Measurements from ENCODE around the gene WFDC10B. TPM values are rescaled to one million over a fixed set of nuclear protein-coding genes. Genes with fewer than 3 reads are reported as not detected.

The WFDC10B gene
- total RNA-seq, 1 experiment from 2014 or later: not detected

- H3K4me1 ChIP-seq (ENCODE audit: control insufficient read depth, insufficient read depth, low read length): no peaks in the 10 kb centered on the region
- ATAC-seq (no peak), DNase-seq (ENCODE audit: low read depth, low spot score) (no peak)
- H3K36me3 ChIP-seq (ENCODE audit: control insufficient read depth, insufficient read depth, low read length): no peaks in the 10 kb centered on the region
- intact Hi-C loops (cut with micrococcal nuclease; ENCODE audit: unreplicated experiment) (no loop called here), in situ Hi-C loops (cut with HindIII; ENCODE audit: low pct_unique_long_range_greater_than_20kb, low sequenced_read_pairs) (no loop called here)
- H3K27ac ChIP-seq (ENCODE audit: low read length): no peak overlapping the region
- ChIA-PET CTCF (interaction anchor here (0.6 kb wide), 1 partner anchor 476 kb away, joined by 6 read pairs; no protein-coding TSS in a partner anchor), POLR2A (no interaction called here)
- no TSS peak for BruUV-seq (replicated peaks)
- peaks cover 5% of the 10 kb centered on the region; the same call in 1 of the 2 replicates for H3K9me3 ChIP-seq (ENCODE audit: control insufficient read depth, insufficient read depth, low read depth, low read length)
- H3K4me3 ChIP-seq (ENCODE audit: low read depth in 2 of 2, low read length in 2 of 2): no peak overlapping the region
- no peaks in the 10 kb centered on the region for H3K27me3 ChIP-seq (ENCODE audit: control insufficient read depth, insufficient read depth, low read length)
- TF ChIP-seq, protein P1, sequence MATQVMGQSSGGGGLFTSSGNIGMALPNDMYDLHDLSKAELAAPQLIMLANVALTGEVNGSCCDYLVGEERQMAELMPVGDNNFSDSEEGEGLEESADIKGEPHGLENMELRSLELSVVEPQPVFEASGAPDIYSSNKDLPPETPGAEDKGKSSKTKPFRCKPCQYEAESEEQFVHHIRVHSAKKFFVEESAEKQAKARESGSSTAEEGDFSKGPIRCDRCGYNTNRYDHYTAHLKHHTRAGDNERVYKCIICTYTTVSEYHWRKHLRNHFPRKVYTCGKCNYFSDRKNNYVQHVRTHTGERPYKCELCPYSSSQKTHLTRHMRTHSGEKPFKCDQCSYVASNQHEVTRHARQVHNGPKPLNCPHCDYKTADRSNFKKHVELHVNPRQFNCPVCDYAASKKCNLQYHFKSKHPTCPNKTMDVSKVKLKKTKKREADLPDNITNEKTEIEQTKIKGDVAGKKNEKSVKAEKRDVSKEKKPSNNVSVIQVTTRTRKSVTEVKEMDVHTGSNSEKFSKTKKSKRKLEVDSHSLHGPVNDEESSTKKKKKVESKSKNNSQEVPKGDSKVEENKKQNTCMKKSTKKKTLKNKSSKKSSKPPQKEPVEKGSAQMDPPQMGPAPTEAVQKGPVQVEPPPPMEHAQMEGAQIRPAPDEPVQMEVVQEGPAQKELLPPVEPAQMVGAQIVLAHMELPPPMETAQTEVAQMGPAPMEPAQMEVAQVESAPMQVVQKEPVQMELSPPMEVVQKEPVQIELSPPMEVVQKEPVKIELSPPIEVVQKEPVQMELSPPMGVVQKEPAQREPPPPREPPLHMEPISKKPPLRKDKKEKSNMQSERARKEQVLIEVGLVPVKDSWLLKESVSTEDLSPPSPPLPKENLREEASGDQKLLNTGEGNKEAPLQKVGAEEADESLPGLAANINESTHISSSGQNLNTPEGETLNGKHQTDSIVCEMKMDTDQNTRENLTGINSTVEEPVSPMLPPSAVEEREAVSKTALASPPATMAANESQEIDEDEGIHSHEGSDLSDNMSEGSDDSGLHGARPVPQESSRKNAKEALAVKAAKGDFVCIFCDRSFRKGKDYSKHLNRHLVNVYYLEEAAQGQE (IDR thresholded peaks at IDR 0.05; ENCODE audit: insufficient read depth in 1 of 2, low read depth in 2 of 2, low read length in 1 of 2): no peak
- TF ChIP-seq TCF7L2 (IDR thresholded peaks at IDR 0.05; ENCODE audit: low read depth, low read length) (no peak), SIN3A (IDR thresholded peaks at IDR 0.05; ENCODE audit: borderline replicate concordance, insufficient read depth, low read depth, low read length) (no peak), POLR2AphosphoS5 (IDR thresholded peaks at IDR 0.05; ENCODE audit: low read depth, low read length) (no peak)
- TF ChIP-seq, protein P2, sequence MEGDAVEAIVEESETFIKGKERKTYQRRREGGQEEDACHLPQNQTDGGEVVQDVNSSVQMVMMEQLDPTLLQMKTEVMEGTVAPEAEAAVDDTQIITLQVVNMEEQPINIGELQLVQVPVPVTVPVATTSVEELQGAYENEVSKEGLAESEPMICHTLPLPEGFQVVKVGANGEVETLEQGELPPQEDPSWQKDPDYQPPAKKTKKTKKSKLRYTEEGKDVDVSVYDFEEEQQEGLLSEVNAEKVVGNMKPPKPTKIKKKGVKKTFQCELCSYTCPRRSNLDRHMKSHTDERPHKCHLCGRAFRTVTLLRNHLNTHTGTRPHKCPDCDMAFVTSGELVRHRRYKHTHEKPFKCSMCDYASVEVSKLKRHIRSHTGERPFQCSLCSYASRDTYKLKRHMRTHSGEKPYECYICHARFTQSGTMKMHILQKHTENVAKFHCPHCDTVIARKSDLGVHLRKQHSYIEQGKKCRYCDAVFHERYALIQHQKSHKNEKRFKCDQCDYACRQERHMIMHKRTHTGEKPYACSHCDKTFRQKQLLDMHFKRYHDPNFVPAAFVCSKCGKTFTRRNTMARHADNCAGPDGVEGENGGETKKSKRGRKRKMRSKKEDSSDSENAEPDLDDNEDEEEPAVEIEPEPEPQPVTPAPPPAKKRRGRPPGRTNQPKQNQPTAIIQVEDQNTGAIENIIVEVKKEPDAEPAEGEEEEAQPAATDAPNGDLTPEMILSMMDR (IDR thresholded peaks at IDR 0.05): no peak
These were observed 30.7 kb upstream of the WFDC10B start for GRCh38 chr20:45735552-45735951.

- ChIA-PET POLR2A (no interaction called here), CTCF (no interaction called here)
- ATAC-seq (no peak), DNase-seq (ENCODE audit: low read depth, low spot score) (no peak)
- in situ Hi-C loops (cut with HindIII; ENCODE audit: low pct_unique_long_range_greater_than_20kb, low sequenced_read_pairs): no loop called here
- Histone ChIP-seq H3K36me3 (ENCODE audit: control insufficient read depth, insufficient read depth, low read length) (no peaks in the 10 kb centered on the region), H3K27ac (ENCODE audit: low read length) (no peak overlapping the region), H3K9me3 (ENCODE audit: control insufficient read depth, insufficient read depth, low read depth, low read length) (peaks cover 5% of the 10 kb centered on the region; the same call in 1 of the 2 replicates), H3K27me3 (ENCODE audit: control insufficient read depth, insufficient read depth, low read length) (no peaks in the 10 kb centered on the region), H3K4me3 (ENCODE audit: low read depth in 2 of 2, low read length in 2 of 2) (no peak overlapping the region), H3K4me1 (ENCODE audit: control insufficient read depth, insufficient read depth, low read length) (no peaks in the 10 kb centered on the region)
- BruUV-seq (replicated peaks): no TSS peak
- TF ChIP-seq, protein P2 (IDR thresholded peaks at IDR 0.05): no peak
- no peak for TF ChIP-seq POLR2AphosphoS5 (IDR thresholded peaks at IDR 0.05; ENCODE audit: low read depth, low read length)
- TF ChIP-seq TCF7L2 (IDR thresholded peaks at IDR 0.05; ENCODE audit: low read depth, low read length): no peak
- TF ChIP-seq, protein P1 (IDR thresholded peaks at IDR 0.05; ENCODE audit: insufficient read depth in 1 of 2, low read depth in 2 of 2, low read length in 1 of 2): no peak
- TF ChIP-seq SIN3A (IDR thresholded peaks at IDR 0.05; ENCODE audit: borderline replicate concordance, insufficient read depth, low read depth, low read length): no peak
- intact Hi-C loops (cut with micrococcal nuclease; ENCODE audit: unreplicated experiment): no loop called here
These were observed 27.4 kb upstream of the WFDC10B start for GRCh38 chr20:45732199-45732598.
